Measurements from ENCODE around the gene SERPINB1. TPM values are rescaled to one million over a fixed set of nuclear protein-coding genes. Genes with fewer than 3 reads are reported as not detected.

The SERPINB1 gene
- total RNA-seq, 1 experiment from 2014 or later = 75.6 TPM

GRCh38 chr6:2805031-2805430 is 36.6 kb downstream of the SERPINB1 start:
- no peaks in the 10 kb centered on the region for H3K4me1 ChIP-seq
- H3K4me3 Mint-ChIP-seq (ENCODE audit: unreplicated experiment) = no peak overlapping the region
- intact Hi-C loops (cut with micrococcal nuclease; ENCODE audit: unreplicated experiment) = no loop called here
- H3K4me3 ChIP-seq (ENCODE audit: low read depth, low read length) = no peak overlapping the region
- BruUV-seq (replicated peaks) = no TSS peak
- no peaks in the 10 kb centered on the region for H3K9me3 Mint-ChIP-seq (ENCODE audit: unreplicated experiment)
- H3K27me3 Mint-ChIP-seq (ENCODE audit: insufficient read depth, unreplicated experiment) = no peaks in the 10 kb centered on the region
- H3K36me3 Mint-ChIP-seq (ENCODE audit: insufficient read depth, unreplicated experiment) = no peaks in the 10 kb centered on the region
- POLR2A ChIA-PET = no interaction called here
- H3K27me3 ChIP-seq (replicated peaks; ENCODE audit: control insufficient read depth, insufficient read depth, low read length) = no peaks in the 10 kb centered on the region
- H3K27ac Mint-ChIP-seq (ENCODE audit: unreplicated experiment) = no peak overlapping the region
- CTCF ChIA-PET = no interaction called here
- H3K9me3 ChIP-seq = no peaks in the 10 kb centered on the region
- TF ChIP-seq CTCF (IDR thresholded peaks at IDR 0.05; ENCODE audit: insufficient read depth in 1 of 2, low read depth in 1 of 2, low read length in 1 of 2, severe bottlenecking in 1 of 2, unreplicated experiment in 1 of 2) = no peak
- H3K36me3 ChIP-seq (ENCODE audit: control insufficient read depth, insufficient read depth, low read length) = no peaks in the 10 kb centered on the region
- peaks cover 5% of the 10 kb centered on the region for H3K4me1 Mint-ChIP-seq (ENCODE audit: low read depth, unreplicated experiment)
- DNase-seq = no peak

GRCh38 chr6:2804516-2804915 is 37.1 kb downstream of the SERPINB1 start:
- Histone ChIP-seq H3K4me3 (ENCODE audit: low read depth, low read length) (no peak overlapping the region), H3K4me1 (no peaks in the 10 kb centered on the region), H3K36me3 (ENCODE audit: control insufficient read depth, insufficient read depth, low read length) (no peaks in the 10 kb centered on the region), H3K9me3 (no peaks in the 10 kb centered on the region), H3K27me3 (replicated peaks; ENCODE audit: control insufficient read depth, insufficient read depth, low read length) (no peaks in the 10 kb centered on the region)
- no peaks in the 10 kb centered on the region for H3K27me3 Mint-ChIP-seq (ENCODE audit: insufficient read depth, unreplicated experiment)
- no peaks in the 10 kb centered on the region for H3K9me3 Mint-ChIP-seq (ENCODE audit: unreplicated experiment)
- TF ChIP-seq CTCF (IDR thresholded peaks at IDR 0.05; ENCODE audit: insufficient read depth in 1 of 2, low read depth in 1 of 2, low read length in 1 of 2, severe bottlenecking in 1 of 2, unreplicated experiment in 1 of 2) = no peak
- intact Hi-C loops (cut with micrococcal nuclease; ENCODE audit: unreplicated experiment) = no loop called here
- ChIA-PET CTCF (no interaction called here), POLR2A (no interaction called here)
- H3K4me1 Mint-ChIP-seq (ENCODE audit: low read depth, unreplicated experiment) = no peaks in the 10 kb centered on the region
- H3K36me3 Mint-ChIP-seq (ENCODE audit: insufficient read depth, unreplicated experiment) = no peaks in the 10 kb centered on the region
- H3K27ac Mint-ChIP-seq (ENCODE audit: unreplicated experiment) = no peak overlapping the region
- no TSS peak for BruUV-seq (replicated peaks)
- DNase-seq = no peak
- H3K4me3 Mint-ChIP-seq (ENCODE audit: unreplicated experiment) = no peak overlapping the region

- intact Hi-C loops (cut with micrococcal nuclease; ENCODE audit: unreplicated experiment) = no loop called here
- no TSS peak for BruUV-seq (replicated peaks)
- Mint-ChIP-seq H3K4me3 (ENCODE audit: unreplicated experiment) (no peak overlapping the region), H3K4me1 (ENCODE audit: low read depth, unreplicated experiment) (no peaks in the 10 kb centered on the region), H3K27me3 (ENCODE audit: insufficient read depth, unreplicated experiment) (no peaks in the 10 kb centered on the region), H3K36me3 (ENCODE audit: insufficient read depth, unreplicated experiment) (no peaks in the 10 kb centered on the region), H3K9me3 (ENCODE audit: unreplicated experiment) (no peaks in the 10 kb centered on the region), H3K27ac (ENCODE audit: unreplicated experiment) (no peak overlapping the region)
- Histone ChIP-seq H3K36me3 (ENCODE audit: control insufficient read depth, insufficient read depth, low read length) (no peaks in the 10 kb centered on the region), H3K4me1 (no peaks in the 10 kb centered on the region), H3K4me3 (ENCODE audit: low read depth, low read length) (no peak overlapping the region), H3K27me3 (replicated peaks; ENCODE audit: control insufficient read depth, insufficient read depth, low read length) (no peaks in the 10 kb centered on the region), H3K9me3 (no peaks in the 10 kb centered on the region)
- ChIA-PET POLR2A (no interaction called here), CTCF (no interaction called here)
- no peak for TF ChIP-seq CTCF (IDR thresholded peaks at IDR 0.05; ENCODE audit: insufficient read depth in 1 of 2, low read depth in 1 of 2, low read length in 1 of 2, severe bottlenecking in 1 of 2, unreplicated experiment in 1 of 2)
- no peak for DNase-seq
These were observed 37.8 kb downstream of the SERPINB1 start for GRCh38 chr6:2803731-2804429.

Measured in Caco-2 (cell line).